NCI-H1092 treated with DMSO at 0.1 percent for 48 hours (cell line): Measurements from ENCODE around the gene TBC1D4.

Source experiments
- DNase-seq: peaks from one replicate; lab custom pipeline; 2025; lab: John Stamatoyannopoulos, UW

TBC1D4 gene

DNA sequence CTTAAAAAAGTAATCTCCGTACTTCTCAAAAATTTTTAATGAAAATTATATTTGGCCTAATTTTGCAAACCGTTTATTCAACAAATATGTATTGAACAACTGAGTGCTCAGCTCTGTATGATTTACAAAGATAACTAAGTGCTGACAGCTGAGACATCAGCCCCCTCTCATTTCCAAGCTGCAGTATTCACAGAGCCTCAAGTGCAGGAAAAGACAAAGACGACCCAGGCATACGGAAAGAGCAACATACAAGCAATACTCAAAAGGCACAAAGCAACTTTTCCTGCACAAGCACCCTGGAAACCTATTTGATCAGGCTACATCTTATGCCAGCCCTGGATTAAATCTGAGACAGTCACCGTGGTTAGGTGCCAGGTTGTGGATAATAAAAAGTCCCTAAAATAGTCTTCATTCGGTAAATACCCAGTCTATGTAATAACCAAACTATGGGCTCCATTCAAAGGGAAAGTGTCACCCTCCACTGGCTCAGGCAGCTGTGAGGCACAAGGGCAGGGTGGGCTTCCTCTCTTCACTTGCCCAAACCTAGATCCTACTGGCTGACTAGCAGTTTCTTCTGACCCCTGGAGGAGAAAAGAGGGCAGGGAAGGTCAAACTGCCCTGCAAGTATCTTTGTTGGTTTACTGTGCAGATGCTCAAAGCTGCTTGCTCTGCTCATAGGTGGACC lies 65.5 kb downstream of the TBC1D4 start:
- DNase-seq: peak; percentile 24

DNA sequence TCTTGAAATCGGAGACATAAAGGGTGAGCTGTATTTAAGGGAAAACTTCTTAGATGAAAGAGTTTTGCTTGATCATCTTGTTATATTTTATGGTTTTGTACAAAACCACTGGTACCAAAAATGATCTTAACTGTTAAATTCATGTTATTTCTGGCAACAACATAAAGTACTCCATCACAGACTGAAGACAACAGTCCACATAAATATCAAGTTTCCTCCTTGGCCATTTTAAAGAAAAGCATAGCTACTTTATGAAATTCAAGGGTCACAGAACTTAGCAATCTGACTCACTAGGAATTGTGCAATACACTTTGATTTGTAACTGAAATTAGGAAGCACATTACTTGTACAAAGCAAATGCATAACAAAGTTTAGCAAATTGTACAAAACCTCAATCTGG lies 66.3 kb downstream of the TBC1D4 start:
- no peak for DNase-seq

GRCh38 chr13:75415171-75415570 lies 66.8 kb downstream of the TBC1D4 start:
- no peak for DNase-seq

DNA sequence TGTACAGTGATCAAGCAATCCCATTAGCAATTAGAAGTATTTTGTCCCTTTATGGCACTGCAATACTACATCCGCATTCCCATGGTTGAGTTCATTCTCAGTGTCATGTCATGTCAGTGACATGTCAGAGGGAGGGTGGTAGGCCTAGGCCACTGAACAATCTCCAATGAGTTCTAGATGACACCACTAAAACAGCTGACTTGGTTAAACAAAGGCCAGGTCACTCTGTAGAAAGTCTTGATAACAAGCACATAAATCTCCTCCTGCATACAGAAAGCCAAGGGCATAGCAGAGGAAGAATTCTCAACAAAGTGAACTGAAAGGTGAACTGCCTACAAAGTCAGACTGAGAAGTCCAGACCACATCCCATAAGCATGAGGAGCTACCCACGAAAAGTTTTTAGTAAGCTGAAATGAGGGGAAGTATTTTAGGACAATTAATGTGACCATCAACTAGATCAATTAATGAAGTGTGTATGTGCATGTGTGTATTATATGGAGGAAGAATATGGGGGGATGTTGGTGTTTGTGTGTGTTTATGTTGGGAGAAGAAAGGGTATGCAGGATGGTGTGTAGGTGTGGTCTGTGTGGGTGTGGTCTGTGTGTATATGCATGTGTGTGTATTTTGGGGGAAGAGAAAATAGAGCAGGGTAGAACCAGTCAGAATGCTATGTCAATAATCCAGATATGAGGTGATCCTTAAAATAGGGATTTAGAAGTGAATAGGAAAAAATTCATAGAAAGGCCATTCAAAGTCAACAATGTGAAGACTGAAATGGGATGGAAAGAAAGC lies 67.7 kb downstream of the TBC1D4 start:
- DNase-seq: no peak

GRCh38 chr13:75411924-75412537 lies 69.9 kb downstream of the TBC1D4 start:
- no peak for DNase-seq

DNA sequence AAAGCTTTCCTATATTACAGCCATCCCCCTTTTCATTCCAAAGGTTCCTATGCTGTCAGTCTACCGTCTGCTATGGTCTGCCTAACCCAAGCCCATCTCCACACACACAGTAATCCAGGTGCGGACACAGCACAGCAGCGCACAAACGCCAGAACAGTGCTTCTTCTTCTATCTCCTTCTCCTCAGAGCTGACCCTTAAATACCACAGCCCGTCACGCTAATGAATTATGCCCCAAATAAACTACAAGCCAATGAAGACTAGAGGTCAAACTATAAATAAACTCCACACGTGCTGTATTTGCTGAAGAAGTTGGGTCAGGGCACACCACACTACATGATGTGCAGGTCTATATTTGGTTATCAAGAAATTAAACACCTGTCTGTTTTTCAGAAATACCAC lies 71.8 kb downstream of the TBC1D4 start:
- no peak for DNase-seq

- no peak for DNase-seq
Measured at GRCh38 chr13:75407998-75408397, 74.0 kb downstream of the TBC1D4 start.

- DNase-seq: no peak
Measured at GRCh38 chr13:75407473-75407872, 74.5 kb downstream of the TBC1D4 start.

DNA sequence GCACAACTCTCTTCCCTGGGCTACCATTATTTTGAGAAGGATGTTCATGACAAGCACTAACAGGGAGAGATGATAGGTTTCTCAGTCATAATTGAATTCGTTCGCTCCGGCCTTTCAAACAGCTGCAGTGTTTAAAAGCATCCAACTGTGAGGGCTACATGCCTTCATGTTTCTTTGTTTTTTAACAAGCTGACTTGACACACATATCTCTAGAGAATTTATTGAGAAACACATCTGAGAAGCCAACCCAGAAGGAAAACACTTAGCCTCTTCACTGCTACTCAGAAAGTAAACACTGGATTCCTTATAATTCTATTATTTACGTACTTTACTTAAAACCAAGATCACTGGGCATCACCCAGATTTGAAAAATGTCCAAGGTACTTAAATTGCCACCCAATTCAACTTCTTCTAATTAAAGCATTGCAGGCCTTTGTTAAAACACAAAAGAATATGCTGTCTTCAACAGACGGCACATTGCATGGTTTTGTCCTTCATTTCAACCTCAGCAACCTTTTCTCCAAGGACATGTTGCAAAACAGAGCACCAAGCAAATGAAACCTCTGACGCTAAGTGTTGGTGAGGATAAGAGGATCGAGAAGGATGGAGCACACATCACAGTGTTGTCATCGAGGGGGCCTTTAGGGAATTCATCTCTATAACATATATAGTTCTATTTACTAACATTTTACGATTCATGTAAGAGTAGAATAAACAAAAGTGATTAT lies 75.8 kb downstream of the TBC1D4 start:
- no peak for DNase-seq

DNA sequence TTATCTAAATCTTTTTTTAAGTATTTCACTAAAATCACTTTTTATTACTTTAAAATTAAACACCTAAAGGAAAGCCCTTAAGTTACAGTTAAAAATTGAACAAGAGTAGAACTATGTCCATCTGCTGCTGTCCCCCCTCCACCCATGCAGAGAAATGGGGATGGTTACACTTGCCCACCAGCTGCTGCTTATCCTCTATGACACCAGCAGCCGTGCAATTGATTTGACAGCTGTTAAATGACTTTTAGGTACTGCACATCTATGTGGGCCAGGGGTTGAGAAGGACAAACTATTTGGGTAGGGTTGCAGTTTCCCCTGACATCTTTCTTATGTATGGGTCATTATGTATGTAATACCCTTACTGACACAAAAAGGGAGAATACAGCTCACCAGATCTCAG lies 77.2 kb downstream of the TBC1D4 start:
- DNase-seq: no peak

GRCh38 chr13:75402787-75403186 lies 79.2 kb downstream of the TBC1D4 start:
- no peak for DNase-seq

DNA sequence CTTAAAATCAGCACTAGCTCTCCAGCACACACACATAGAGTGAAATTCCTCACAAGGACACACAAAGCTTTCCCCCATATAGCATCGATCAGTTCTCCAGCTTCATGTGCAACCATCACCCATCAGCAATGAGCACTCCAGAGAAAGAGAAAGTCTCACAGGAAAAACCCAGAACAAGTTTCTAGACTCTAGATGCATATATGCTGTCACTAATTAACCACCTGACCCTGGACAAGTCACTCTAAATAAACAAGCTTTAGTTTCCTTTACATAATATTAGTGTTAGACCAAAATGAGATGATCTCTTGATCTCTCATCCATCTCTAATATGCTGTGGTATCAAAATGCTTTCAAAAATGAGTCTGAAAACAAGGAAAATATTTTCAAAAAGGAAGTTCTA lies 81.2 kb downstream of the TBC1D4 start:
- DNase-seq: no peak

GRCh38 chr13:75399879-75400217 lies 82.1 kb downstream of the TBC1D4 start:
- DNase-seq: no peak

DNA sequence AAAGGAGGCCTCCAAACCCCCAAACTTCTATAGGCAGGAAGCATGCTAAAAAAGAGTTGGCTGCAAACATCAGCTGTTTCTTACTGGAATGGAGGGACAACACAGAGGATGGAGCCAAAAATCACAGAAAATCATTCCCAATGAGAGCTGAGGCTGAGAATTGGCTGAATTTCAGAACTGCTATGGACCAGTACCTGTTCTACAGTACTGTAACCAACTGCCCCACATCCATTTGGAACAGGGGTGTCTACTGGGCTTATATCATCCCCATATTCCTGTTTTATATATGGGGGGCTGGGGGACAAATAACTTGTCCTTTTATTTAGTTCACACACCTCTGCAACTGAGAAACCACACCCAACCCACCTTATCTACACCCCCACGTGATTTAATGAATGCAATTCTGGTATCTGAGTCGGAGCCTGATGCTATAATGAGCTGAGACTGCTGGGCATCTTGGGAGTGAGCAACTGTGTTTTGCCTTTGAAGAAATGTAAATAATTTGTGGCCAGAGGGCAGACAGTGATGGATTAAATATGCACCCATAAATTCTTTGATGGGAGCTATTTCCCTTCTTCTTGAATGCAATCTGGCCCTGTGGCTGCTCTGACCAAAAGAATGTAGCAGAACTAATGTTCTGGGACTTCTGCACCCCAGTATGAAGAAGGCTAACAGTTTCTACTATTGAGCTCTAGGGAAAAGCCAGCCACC lies 82.6 kb downstream of the TBC1D4 start:
- DNase-seq: no peak

DNA sequence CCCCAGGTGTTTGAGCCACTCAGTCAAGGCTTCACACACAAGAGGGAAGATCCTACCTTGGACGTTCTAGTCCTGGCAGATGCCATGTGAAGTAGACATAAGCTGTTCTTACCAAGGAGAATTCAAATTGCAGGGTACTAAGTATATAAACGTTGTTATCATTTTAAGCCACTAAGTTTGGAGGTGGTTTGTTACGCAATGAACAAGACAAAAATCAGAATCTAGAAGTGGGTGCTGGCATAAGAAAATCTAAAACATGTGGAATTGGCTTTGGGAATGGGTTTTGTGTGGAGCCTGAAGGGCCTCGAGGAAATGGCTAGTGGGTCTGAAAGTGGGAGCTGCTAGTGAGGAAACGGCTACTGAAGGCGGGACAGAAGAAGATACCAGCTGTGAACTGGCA lies 83.9 kb downstream of the TBC1D4 start:
- DNase-seq: no peak

- no peak for DNase-seq
Measured at GRCh38 chr13:75395901-75396300, 86.1 kb downstream of the TBC1D4 start.

GRCh38 chr13:75395066-75395465 lies 86.9 kb downstream of the TBC1D4 start:
- no peak for DNase-seq

GRCh38 chr13:75393839-75394520 lies 88.0 kb downstream of the TBC1D4 start:
- no peak for DNase-seq

DNA sequence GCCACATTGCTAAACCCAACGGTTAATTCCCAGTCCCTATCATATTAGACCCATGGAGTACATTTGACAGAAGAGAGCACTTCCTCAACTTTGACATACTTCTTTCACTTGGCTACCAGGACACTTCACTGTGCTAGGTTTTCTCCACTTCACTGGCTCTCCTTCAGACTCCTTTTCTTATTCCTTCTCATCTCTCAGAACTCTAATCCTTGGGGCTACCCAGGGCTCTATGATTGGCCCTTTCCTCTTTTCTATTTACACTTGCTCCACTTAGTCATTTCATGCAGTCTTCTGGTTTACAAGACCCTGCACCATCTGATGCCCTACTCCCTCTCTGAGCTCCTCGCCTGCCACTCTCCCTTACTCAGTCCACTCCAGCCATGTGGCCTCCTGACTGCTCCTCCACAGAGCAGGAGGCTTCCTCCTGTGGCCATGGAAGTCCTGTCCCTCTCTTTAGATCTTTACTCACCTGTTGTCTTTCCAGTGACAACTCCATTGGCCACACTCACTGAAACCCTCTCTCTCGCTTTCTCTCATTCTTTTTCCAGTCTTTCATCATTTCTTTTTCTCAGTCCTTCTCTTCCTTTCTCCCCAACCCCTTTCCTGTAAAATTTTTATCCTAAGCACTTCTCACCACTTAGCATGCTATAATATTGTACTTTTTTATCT lies 90.4 kb downstream of the TBC1D4 start:
- DNase-seq: no peak

DNA sequence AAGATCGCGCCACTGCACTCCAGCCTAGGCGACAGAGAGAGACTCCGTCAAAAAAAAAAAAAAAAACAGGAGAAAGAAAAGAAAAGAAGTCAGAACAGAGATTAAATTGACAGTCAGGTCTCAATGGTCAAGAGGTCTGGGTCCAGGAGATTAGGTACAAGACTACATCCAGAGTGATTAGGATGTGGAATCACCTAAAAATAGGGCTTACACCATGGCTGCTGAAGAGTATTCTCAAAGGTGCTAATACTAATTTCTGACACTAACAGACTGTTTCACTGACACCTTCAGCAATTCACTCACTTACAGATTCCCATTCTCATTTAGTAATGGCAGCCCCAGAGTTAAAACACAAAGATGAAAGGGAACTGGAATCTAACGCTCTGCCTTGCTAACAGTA lies 91.7 kb downstream of the TBC1D4 start:
- DNase-seq: no peak

DNA sequence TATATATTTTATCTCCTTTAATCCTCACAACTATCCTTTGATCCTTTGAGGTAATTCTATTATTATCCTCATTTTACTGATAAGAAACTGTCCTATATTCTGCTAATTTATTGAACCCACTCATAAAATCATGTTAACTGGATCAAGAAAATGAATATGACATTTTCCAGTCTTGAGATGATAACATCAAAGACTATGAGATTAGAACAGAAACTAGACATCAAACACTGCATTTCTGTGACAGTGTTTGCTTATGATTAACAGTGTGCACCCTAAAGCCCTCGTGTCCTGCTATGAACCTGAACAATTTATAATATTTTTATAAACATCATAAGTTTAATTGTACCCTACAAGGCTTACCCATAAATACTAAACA lies 96.3 kb downstream of the TBC1D4 start:
- DNase-seq: no peak
